Endodermal cell (in vitro differentiated cells): ENCODE measurements around the gene UBE2E1. TPM values are rescaled to one million over a fixed set of nuclear protein-coding genes. Genes with fewer than 3 reads are reported as not detected.

Experiments
- DNase-seq: peaks from one replicate; pipeline ENCODE4 v3.0.0-alpha.2; 2017
- H3K27ac ChIP-seq: 2 replicates; pipeline ENCODE4 v1.5.1; 2013; ENCODE audit warnings: mild to moderate bottlenecking, low read depth, low read length, moderate library complexity
- H3K27me3 ChIP-seq: 2 replicates; pipeline ENCODE4 v1.6.1; 2013; ENCODE audit warnings: mild to moderate bottlenecking, low read length, moderate library complexity; ENCODE audit not compliant: insufficient read depth, control insufficient read depth, poor library complexity, severe bottlenecking
- H3K36me3 ChIP-seq: 2 replicates; pipeline ENCODE4 v1.7.0; 2013; ENCODE audit warnings: mild to moderate bottlenecking, low read length, moderate library complexity; ENCODE audit not compliant: control insufficient read depth, insufficient read depth
- H3K4me1 ChIP-seq: one replicate; pipeline ENCODE4 v1.7.0; 2013; ENCODE audit warnings: low read length; ENCODE audit not compliant: control insufficient read depth, insufficient read depth
- H3K4me3 ChIP-seq: 2 replicates; pipeline ENCODE4 v1.5.1; 2013; ENCODE audit warnings: mild to moderate bottlenecking, low read length, moderate library complexity
- H3K9ac ChIP-seq: 2 replicates; pipeline ENCODE4 v1.6.1; 2013; ENCODE audit warnings: mild to moderate bottlenecking, low read length, moderate library complexity; ENCODE audit not compliant: poor library complexity, severe bottlenecking; ENCODE audit errors: extremely low read depth
- H3K9me3 ChIP-seq: 2 replicates; pipeline ENCODE4 v1.6.1; 2013; ENCODE audit warnings: mild to moderate bottlenecking, low read length, moderate library complexity; ENCODE audit not compliant: control insufficient read depth
- H3K27ac Mint-ChIP-seq: 2 replicates; pipeline ENCODE4 v1.8.0; 2020; ENCODE audit warnings: mixed read lengths
- H3K27me3 Mint-ChIP-seq: 2 replicates; pipeline ENCODE4 v1.8.0; 2021; ENCODE audit warnings: mild to moderate bottlenecking, mixed read lengths; ENCODE audit not compliant: insufficient read depth
- H3K36me3 Mint-ChIP-seq: 2 replicates; pipeline ENCODE4 v1.8.0; 2020; ENCODE audit warnings: low read depth, mixed read lengths
- H3K4me1 Mint-ChIP-seq: 2 replicates; pipeline ENCODE4 v1.8.0; 2020; ENCODE audit warnings: mixed read lengths
- H3K4me3 Mint-ChIP-seq: 2 replicates; pipeline ENCODE4 v1.8.0; 2020; ENCODE audit warnings: mild to moderate bottlenecking, moderate library complexity, mixed read lengths
- H3K9me3 Mint-ChIP-seq: 2 replicates; pipeline ENCODE4 v1.8.0; 2020; ENCODE audit warnings: mild to moderate bottlenecking, mixed read lengths
- CTCF ChIP-seq: fragments of 200-600 bp; sonication (generic); conservative IDR thresholded peaks from 2 replicates; pipeline ENCODE4 v1.5.0; 2021; ENCODE audit warnings: antibody characterized with exemption, mild to moderate bottlenecking
- WGBS, 2 experiments: methylation state at CpG; one replicate each; pipeline versions ENCODE4 v1.1.5 to v1.1.7; 2013; ENCODE audit warnings: missing lambda C conversion rate in 2 of 2, mixed read lengths in 1 of 2; ENCODE audit not compliant: insufficient coverage in 1 of 2, insufficient read length in 1 of 2; 5-methylcytosine and 5-hydroxymethylcytosine counted together
- total RNA-seq, 2 donors: library from RNA; stranded (reverse); fragmentation: NEBNext Ultra II Directional in 1 of 2; extraction: Animal tissue kit (Norgen Biotek cat#: 25700) in 1 of 2; gene quantifications; 2 replicates in 1 of 2; 3 replicates in 1 of 2; pipeline ENCODE4 v1.2.1, GENCODE V29; 2021

UBE2E1 gene
- total RNA-seq, 2 donors from 2014 or later = 112 to 120 TPM

GRCh38 chr3:23940775-23941174 lies 135.0 kb downstream of the UBE2E1 start:
- Mint-ChIP-seq H3K4me1 (peaks cover 23% of the 10 kb centered on the region), H3K27ac (no peak overlapping the region), H3K9me3 (peaks cover 5% of the 10 kb centered on the region), H3K4me3 (no peak overlapping the region), H3K36me3 (no peaks in the 10 kb centered on the region), H3K27me3 (peaks cover 17% of the 10 kb centered on the region)
- Histone ChIP-seq H3K27me3 (no peaks in the 10 kb centered on the region), H3K9ac (no peak overlapping the region), H3K9me3 (peaks cover 11% of the 10 kb centered on the region), H3K36me3 (no peaks in the 10 kb centered on the region), H3K4me3 (no peak overlapping the region), H3K27ac (no peak overlapping the region), H3K4me1 (peaks cover 4% of the 10 kb centered on the region)
- no peak for DNase-seq
- TF ChIP-seq CTCF = no peak
- WGBS, 2 experiments = 92 to 98% methylated on average over 5 of the region's 5 CpGs

Other genes starting within 250 kb of the UBE2E1 start
- gene NKIRAS1, start 111.0 kb downstream of the UBE2E1 start, total RNA-seq = 1 to 10 TPM; 6.3 to 6.9 TPM
- 1,000 to 10,000 TPM; 2,011 to 2,129 TPM for gene RPL15, start 111.2 kb downstream of the UBE2E1 start, total RNA-seq
- gene NR1D2, start 139.3 kb downstream of the UBE2E1 start, total RNA-seq = 10 to 100 TPM; 22.7 to 30.5 TPM